GM21619 (cell line): ENCODE data around the gene CDK4.
"Not testable (repeated sequence)": the region's sequence is repeated elsewhere in the genome, so short reads cannot be mapped to it uniquely, and the experiment has no call there.

Experiments
- ATAC-seq: cut with Tn5 transposase; IDR thresholded peaks from one replicate; pipeline ENCODE4 v1.9.1; 2021; ENCODE audit not compliant: unreplicated experiment

The CDK4 gene

GRCh38 chr12:57726884-57727757 lies 25.0 kb downstream of the CDK4 start:
- no peak for ATAC-seq

GRCh38 chr12:57726151-57726883 lies 25.8 kb downstream of the CDK4 start:
- ATAC-seq, result no peak

GRCh38 chr12:57725851-57726150 lies 26.3 kb downstream of the CDK4 start:
- no peak for ATAC-seq

GRCh38 chr12:57724936-57725740 lies 27.0 kb downstream of the CDK4 start:
- ATAC-seq, result no peak

GRCh38 chr12:57724003-57724935 lies 27.8 kb downstream of the CDK4 start:
- ATAC-seq, result no peak

GRCh38 chr12:57723630-57723962 lies 28.5 kb downstream of the CDK4 start:
- ATAC-seq, result no peak

GRCh38 chr12:57722716-57723629 lies 29.1 kb downstream of the CDK4 start:
- ATAC-seq, result no peak

- ATAC-seq, result not testable (repeated sequence)
Measured at GRCh38 chr12:57721846-57722608, 30.1 kb downstream of the CDK4 start.

GRCh38 chr12:57720606-57721595 lies 31.2 kb downstream of the CDK4 start:
- ATAC-seq, result no peak

- ATAC-seq, result no peak
Measured at GRCh38 chr12:57719777-57720605, 32.1 kb downstream of the CDK4 start.

GRCh38 chr12:57718641-57719528 lies 33.2 kb downstream of the CDK4 start:
- ATAC-seq, result no peak

GRCh38 chr12:57717846-57718640 lies 34.1 kb downstream of the CDK4 start:
- no peak for ATAC-seq

GRCh38 chr12:57717131-57717530 lies 35.0 kb downstream of the CDK4 start:
- no peak for ATAC-seq

GRCh38 chr12:57716305-57716704 lies 35.8 kb downstream of the CDK4 start:
- no peak for ATAC-seq

- ATAC-seq, result no peak
Measured at GRCh38 chr12:57715786-57716185, 36.3 kb downstream of the CDK4 start.
